H9 (cell line): Measurements from ENCODE around the gene PLCB1. TPM values are rescaled to one million over a fixed set of nuclear protein-coding genes. Genes with fewer than 3 reads are reported as not detected.

Experiments
- DNase-seq: peaks from one replicate; pipeline ENCODE4 v3.0.0-alpha.2; 2017
- H2AFZ ChIP-seq: one replicate; pipeline ENCODE4 v1.6.1; 2013; ENCODE audit warnings: mild to moderate bottlenecking, low read length, control low read depth, moderate library complexity
- H2AK5ac ChIP-seq: 2 replicates; pipeline ENCODE4 v1.6.1; 2013; ENCODE audit warnings: low read length, control low read depth, mixed read lengths; ENCODE audit not compliant: insufficient read length
- H2BK120ac ChIP-seq: one replicate; pipeline ENCODE4 v1.6.1; 2013; ENCODE audit warnings: low read depth, mild to moderate bottlenecking, low read length, control low read depth, inconsistent platforms; ENCODE audit not compliant: poor library complexity, severe bottlenecking
- H2BK12ac ChIP-seq: 2 replicates; pipeline ENCODE4 v1.6.1; 2013; ENCODE audit warnings: low read length, control low read depth, mixed read lengths, low read depth; ENCODE audit not compliant: insufficient read length
- H2BK15ac ChIP-seq: 2 replicates; pipeline ENCODE4 v1.6.1; 2013; ENCODE audit warnings: low read depth, low read length, control low read depth
- H2BK20ac ChIP-seq: one replicate; pipeline ENCODE4 v1.6.1; 2013; ENCODE audit warnings: low read depth, mild to moderate bottlenecking, low read length, control low read depth, inconsistent platforms; ENCODE audit not compliant: poor library complexity, severe bottlenecking
- H2BK5ac ChIP-seq: 2 replicates; pipeline ENCODE4 v1.6.1; 2013; ENCODE audit warnings: low read length, control low read depth, mixed read lengths; ENCODE audit not compliant: insufficient read length
- H3K14ac ChIP-seq: 2 replicates; pipeline ENCODE4 v1.6.1; 2013; ENCODE audit warnings: low read length, control low read depth; ENCODE audit not compliant: insufficient read depth
- H3K18ac ChIP-seq: 2 replicates; pipeline ENCODE4 v1.6.1; 2013; ENCODE audit warnings: low read depth, mild to moderate bottlenecking, mixed read lengths, low read length, control low read depth; ENCODE audit not compliant: insufficient read length
- H3K23ac ChIP-seq: 2 replicates; pipeline ENCODE4 v1.6.1; 2013; ENCODE audit warnings: low read length, control low read depth, mixed read lengths, low read depth; ENCODE audit not compliant: insufficient read length
- H3K23me2 ChIP-seq: 2 replicates; pipeline ENCODE4 v1.6.1; 2013; ENCODE audit warnings: low read depth, mild to moderate bottlenecking, mixed read lengths, low read length, control low read depth; ENCODE audit not compliant: insufficient read length, poor library complexity, severe bottlenecking
- H3K27ac ChIP-seq: 2 replicates; pipeline ENCODE4 v1.5.1; 2013; ENCODE audit warnings: low read length, control low read depth, mixed read lengths, low read depth; ENCODE audit not compliant: insufficient read length
- H3K27me3 ChIP-seq: 2 replicates; pipeline ENCODE4 v1.6.1; 2013; ENCODE audit warnings: low read length, control low read depth, inconsistent platforms; ENCODE audit not compliant: insufficient read depth
- H3K4ac ChIP-seq: 2 replicates; pipeline ENCODE4 v1.6.1; 2013; ENCODE audit warnings: low read depth, mild to moderate bottlenecking, control low read depth, inconsistent platforms, low read length, moderate library complexity
- H3K4me1 ChIP-seq: 2 replicates; pipeline ENCODE4 v1.6.1; 2013; ENCODE audit warnings: low read length, control low read depth, inconsistent platforms; ENCODE audit not compliant: insufficient read depth
- H3K4me2 ChIP-seq: 2 replicates; pipeline ENCODE4 v1.6.1; 2013; ENCODE audit warnings: low read length, control low read depth, mixed read lengths; ENCODE audit not compliant: insufficient read length, insufficient read depth
- H3K56ac ChIP-seq: 2 replicates; pipeline ENCODE4 v1.6.1; 2013; ENCODE audit warnings: low read depth, mild to moderate bottlenecking, mixed read lengths, low read length, control low read depth; ENCODE audit not compliant: insufficient read length
- H3K79me1 ChIP-seq: 2 replicates; pipeline ENCODE4 v1.6.1; 2013; ENCODE audit warnings: low read depth, mild to moderate bottlenecking, moderate library complexity, low read length, control low read depth, inconsistent platforms; ENCODE audit not compliant: insufficient read depth, poor library complexity, severe bottlenecking
- H3K79me2 ChIP-seq: 2 replicates; pipeline ENCODE4 v1.6.1; 2013; ENCODE audit warnings: low read length, control low read depth, inconsistent platforms; ENCODE audit not compliant: insufficient read depth
- H3K9ac ChIP-seq: 2 replicates; pipeline ENCODE4 v1.6.1; 2013; ENCODE audit warnings: low read length, control low read depth, mixed read lengths; ENCODE audit not compliant: insufficient read length; ENCODE audit errors: extremely low read depth
- H3K9me3 ChIP-seq: one replicate; pipeline ENCODE4 v1.6.1; 2013; ENCODE audit warnings: low read depth, low read length, inconsistent platforms; ENCODE audit not compliant: control insufficient read depth
- H3T11ph ChIP-seq: one replicate; pipeline ENCODE4 v1.6.1; 2013; ENCODE audit warnings: mild to moderate bottlenecking, low read length, control low read depth, inconsistent platforms
- H4K20me1 ChIP-seq: one replicate; pipeline ENCODE4 v1.6.1; 2013; ENCODE audit not compliant: control insufficient read depth, insufficient read length, insufficient read depth
- H4K5ac ChIP-seq: 2 replicates; pipeline ENCODE4 v1.6.1; 2013; ENCODE audit warnings: low read depth, mild to moderate bottlenecking, mixed read lengths, low read length, control low read depth; ENCODE audit not compliant: insufficient read length
- H4K8ac ChIP-seq: replicated peaks from 2 replicates; pipeline ENCODE4 v1.6.1; 2013; ENCODE audit warnings: low read length, control low read depth, mixed read lengths, low read depth; ENCODE audit not compliant: insufficient read length
- H4K91ac ChIP-seq: 2 replicates; pipeline ENCODE4 v1.6.1; 2013; ENCODE audit warnings: low read depth, mild to moderate bottlenecking, moderate library complexity, mixed read lengths, low read length, control low read depth; ENCODE audit not compliant: insufficient read length
- H3K27ac Mint-ChIP-seq, 3 experiments: 2 replicates in 2 of 3; 3 replicates in 1 of 3; pipeline ENCODE4 v1.8.0; 2020 to 2021; ENCODE audit warnings: mixed read lengths in 3 of 3, mild to moderate bottlenecking in 1 of 3, moderate library complexity in 1 of 3
- H3K27me3 Mint-ChIP-seq: 2 replicates; pipeline ENCODE4 v1.8.0; 2021; ENCODE audit warnings: low read depth, mild to moderate bottlenecking, moderate library complexity, mixed read lengths
- H3K36me3 Mint-ChIP-seq, 3 experiments: 2 replicates in 2 of 3; 3 replicates in 1 of 3; pipeline ENCODE4 v1.8.0; 2020 to 2021; ENCODE audit warnings: low read depth in 3 of 3, mixed read lengths in 3 of 3; ENCODE audit not compliant: insufficient read depth in 1 of 3
- H3K4me1 Mint-ChIP-seq, 2 experiments: 2 replicates each; pipeline ENCODE4 v1.8.0; 2020; ENCODE audit warnings: mixed read lengths in 2 of 2
- H3K4me3 Mint-ChIP-seq, 2 experiments: 2 replicates in 1 of 2; 3 replicates in 1 of 2; pipeline ENCODE4 v1.8.0; 2020 to 2021; ENCODE audit warnings: mild to moderate bottlenecking in 2 of 2, mixed read lengths in 2 of 2, moderate library complexity in 1 of 2
- H3K9me3 Mint-ChIP-seq, 2 experiments: 2 replicates in 1 of 2; 3 replicates in 1 of 2; pipeline ENCODE4 v1.8.0; 2020; ENCODE audit warnings: mild to moderate bottlenecking in 2 of 2, mixed read lengths in 2 of 2, moderate library complexity in 1 of 2
- WGBS: extraction: QIAGEN DNeasy Blood & Tissue Kit; methylation state at CpG from one replicate; pipeline ENCODE4 v1.1.7; 2013; ENCODE audit warnings: missing lambda C conversion rate, low lambda C conversion rate, mixed read lengths; ENCODE audit not compliant: insufficient read length; ENCODE audit errors: extremely low coverage; 5-methylcytosine and 5-hydroxymethylcytosine counted together
- total RNA-seq: library from RNA; stranded (reverse); gene quantifications from 2 replicates; pipeline ENCODE4 v1.2.1, GENCODE V29; 2021
- TF ChIP-seq, protein P1 (sequence below): fragments of 200-600 bp; sonication (generic); conservative IDR thresholded peaks from 3 replicates; pipeline ENCODE4 v1.8.0; 2021; ENCODE audit warnings: antibody characterized with exemption, mild to moderate bottlenecking

Gene PLCB1
- total RNA-seq, 1 experiment from 2014 or later = 11.5 TPM

DNA sequence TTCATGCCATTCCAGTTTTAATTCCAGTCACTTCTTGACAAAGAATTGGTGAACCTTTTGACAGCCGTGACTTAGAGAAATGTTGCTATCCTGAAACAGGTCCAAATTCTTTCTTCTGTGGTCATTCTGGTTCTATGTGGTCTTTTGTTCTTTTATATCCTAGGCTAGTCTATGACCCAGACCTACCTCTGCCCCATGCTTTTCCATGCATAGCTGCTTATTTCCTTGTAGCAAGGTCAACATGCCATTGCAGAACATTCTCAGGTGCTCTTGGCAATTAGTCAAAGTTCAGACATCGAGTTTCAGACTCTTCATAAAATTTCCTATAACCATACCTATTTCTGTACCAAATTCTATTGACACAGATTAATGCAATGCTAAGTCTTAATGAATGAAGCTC, 202.6 kb downstream of the PLCB1 start:
- no peak overlapping the region for H3K9ac ChIP-seq
- Mint-ChIP-seq H3K4me1 (peaks cover 6 to 7% of the 10 kb centered on the region in 2 experiments), H3K9me3 (no peaks in the 10 kb centered on the region), H3K27ac (no peak overlapping the region), H3K4me3 (no peak overlapping the region), H3K36me3 (no peaks in the 10 kb centered on the region), H3K27me3 (no peaks in the 10 kb centered on the region)
- no peak overlapping the region for H2BK15ac ChIP-seq
- H2BK12ac ChIP-seq = no peak overlapping the region
- no peak overlapping the region for H4K8ac ChIP-seq
- H2AK5ac ChIP-seq = no peak overlapping the region
- no peak overlapping the region for H2AFZ ChIP-seq
- no peaks in the 10 kb centered on the region for H4K20me1 ChIP-seq
- no peaks in the 10 kb centered on the region for H3K9me3 ChIP-seq
- no peak overlapping the region for H3K4ac ChIP-seq
- no peaks in the 10 kb centered on the region for H3K79me2 ChIP-seq
- H3K27ac ChIP-seq = no peak overlapping the region
- no peaks in the 10 kb centered on the region for H3K23me2 ChIP-seq
- no peaks in the 10 kb centered on the region for H3K79me1 ChIP-seq
- H3T11ph ChIP-seq = no peak overlapping the region
- no peak overlapping the region for H2BK120ac ChIP-seq
- no peak overlapping the region for H4K91ac ChIP-seq
- no CpG with 5 or more reads among the region's 2 CpGs for WGBS
- no peak overlapping the region for H3K23ac ChIP-seq
- no peak overlapping the region for H3K18ac ChIP-seq
- H2BK20ac ChIP-seq = no peak overlapping the region
- 0 out of 2 replicates have a peak, but pooled peaks cover 2% of the 10 kb centered on the region for H3K4me1 ChIP-seq
- H3K56ac ChIP-seq = no peak overlapping the region
- H2BK5ac ChIP-seq = no peak overlapping the region
- no peak overlapping the region for H4K5ac ChIP-seq
- no peak overlapping the region for H3K4me2 ChIP-seq
- H3K14ac ChIP-seq = no peak overlapping the region
- no peaks in the 10 kb centered on the region for H3K27me3 ChIP-seq
- TF ChIP-seq, protein P1, sequence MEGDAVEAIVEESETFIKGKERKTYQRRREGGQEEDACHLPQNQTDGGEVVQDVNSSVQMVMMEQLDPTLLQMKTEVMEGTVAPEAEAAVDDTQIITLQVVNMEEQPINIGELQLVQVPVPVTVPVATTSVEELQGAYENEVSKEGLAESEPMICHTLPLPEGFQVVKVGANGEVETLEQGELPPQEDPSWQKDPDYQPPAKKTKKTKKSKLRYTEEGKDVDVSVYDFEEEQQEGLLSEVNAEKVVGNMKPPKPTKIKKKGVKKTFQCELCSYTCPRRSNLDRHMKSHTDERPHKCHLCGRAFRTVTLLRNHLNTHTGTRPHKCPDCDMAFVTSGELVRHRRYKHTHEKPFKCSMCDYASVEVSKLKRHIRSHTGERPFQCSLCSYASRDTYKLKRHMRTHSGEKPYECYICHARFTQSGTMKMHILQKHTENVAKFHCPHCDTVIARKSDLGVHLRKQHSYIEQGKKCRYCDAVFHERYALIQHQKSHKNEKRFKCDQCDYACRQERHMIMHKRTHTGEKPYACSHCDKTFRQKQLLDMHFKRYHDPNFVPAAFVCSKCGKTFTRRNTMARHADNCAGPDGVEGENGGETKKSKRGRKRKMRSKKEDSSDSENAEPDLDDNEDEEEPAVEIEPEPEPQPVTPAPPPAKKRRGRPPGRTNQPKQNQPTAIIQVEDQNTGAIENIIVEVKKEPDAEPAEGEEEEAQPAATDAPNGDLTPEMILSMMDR = no peak
- DNase-seq = no peak
